Measurements from ENCODE around the gene MYCN. TPM values are rescaled to one million over a fixed set of nuclear protein-coding genes. Genes with fewer than 3 reads are reported as not detected.

The MYCN gene
- total and polyA plus RNA-seq, 2 of the 4 experiments (the other 2 are of a cell fraction): not detected

- dilution Hi-C loops (cut with HindIII; ENCODE audit: low sequenced_read_pairs, unreplicated experiment): no loop called here
- no peak for ATAC-seq (ENCODE audit: low read depth)
- no peak for TF ChIP-seq MXI1 (IDR thresholded peaks at IDR 0.05; ENCODE audit: borderline replicate concordance, low read depth, low read length)
- TF ChIP-seq CEBPB (IDR thresholded peaks at IDR 0.05; ENCODE audit: low read depth, low read length): no peak
- no peak for TF ChIP-seq NFE2L2 (IDR thresholded peaks at IDR 0.05; ENCODE audit: low read depth, low read length)
- TF ChIP-seq MAZ (IDR thresholded peaks at IDR 0.05; ENCODE audit: borderline replicate concordance, low read depth, low read length): no peak
- TF ChIP-seq, protein P1, sequence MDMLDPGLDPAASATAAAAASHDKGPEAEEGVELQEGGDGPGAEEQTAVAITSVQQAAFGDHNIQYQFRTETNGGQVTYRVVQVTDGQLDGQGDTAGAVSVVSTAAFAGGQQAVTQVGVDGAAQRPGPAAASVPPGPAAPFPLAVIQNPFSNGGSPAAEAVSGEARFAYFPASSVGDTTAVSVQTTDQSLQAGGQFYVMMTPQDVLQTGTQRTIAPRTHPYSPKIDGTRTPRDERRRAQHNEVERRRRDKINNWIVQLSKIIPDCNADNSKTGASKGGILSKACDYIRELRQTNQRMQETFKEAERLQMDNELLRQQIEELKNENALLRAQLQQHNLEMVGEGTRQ (IDR thresholded peaks at IDR 0.05; ENCODE audit: low read depth, low read length): no peak
- no peak for TF ChIP-seq MAFK (IDR thresholded peaks at IDR 0.05; ENCODE audit: low read depth, low read length)
- TF ChIP-seq FOS (IDR thresholded peaks at IDR 0.05; ENCODE audit: low read depth, low read length): no peak
- TF ChIP-seq SMC3 (IDR thresholded peaks at IDR 0.05; ENCODE audit: low read depth, low read length): no peak
- TF ChIP-seq RCOR1 (IDR thresholded peaks at IDR 0.05; ENCODE audit: insufficient replicate concordance, low read length): no peak
- TF ChIP-seq CTCF (conservative IDR thresholded peaks at IDR 0.05; ENCODE audit: low read depth, low read length): no peak
- TF ChIP-seq CHD1 (IDR thresholded peaks at IDR 0.05; ENCODE audit: low read depth, low read length): no peak
- TF ChIP-seq ELK1 (IDR thresholded peaks at IDR 0.05; ENCODE audit: borderline replicate concordance, low read depth, low read length): no peak
- no peak for TF ChIP-seq POLR2A (IDR thresholded peaks at IDR 0.05; ENCODE audit: low read depth, low read length)
- no peak for TF ChIP-seq RAD21 (IDR thresholded peaks at IDR 0.05; ENCODE audit: low read length)
- TF ChIP-seq BHLHE40 (IDR thresholded peaks at IDR 0.05; ENCODE audit: low read depth, low read length): no peak
These were observed 49.1 kb upstream of the MYCN start for GRCh38 chr2:15890936-15891905.

More at GRCh38 chr2:15890936-15891905, 49.1 kb upstream of the MYCN start:
- Histone ChIP-seq H3K9me1 (ENCODE audit: insufficient read depth, low read length) (no peaks in the 10 kb centered on the region), H2AK9ac (replicated peaks; ENCODE audit: low read depth, low read length, poor library complexity) (no peak overlapping the region), H4K91ac (ENCODE audit: insufficient read depth, low read depth, low read length) (no peak overlapping the region), H3K4ac (ENCODE audit: low read depth, low read length) (no peak overlapping the region), H3K4me1 (ENCODE audit: control insufficient read depth, insufficient read depth, low read length) (no peaks in the 10 kb centered on the region), H3K18ac (ENCODE audit: low read depth, low read length) (no peak overlapping the region), H3K56ac (ENCODE audit: extremely low read depth, insufficient read depth, low read length) (no peak overlapping the region), H4K5ac (ENCODE audit: low read depth, low read length) (no peak overlapping the region), H3K79me1 (ENCODE audit: low read depth in 1 of 2, low read length in 2 of 2) (no peaks in the 10 kb centered on the region), H2AFZ (replicated peaks; ENCODE audit: low read length, poor library complexity) (no peak overlapping the region), H3K36me3 (ENCODE audit: control insufficient read depth, insufficient read depth, low read length) (no peaks in the 10 kb centered on the region), H2AK5ac (ENCODE audit: low read depth, low read length) (no peak overlapping the region), H4K20me1 (ENCODE audit: insufficient read depth, low read length) (no peaks in the 10 kb centered on the region), H4K8ac (ENCODE audit: low read depth in 2 of 2, low read length in 2 of 2) (no peak overlapping the region), H2BK120ac (ENCODE audit: low read depth, low read length) (no peak overlapping the region), H3K27me3 (ENCODE audit: control insufficient read depth, insufficient read depth, low read length) (no peaks in the 10 kb centered on the region), H3K4me2 (ENCODE audit: low read depth, low read length) (no peak overlapping the region), H3K9ac (ENCODE audit: low read depth, low read length) (no peak overlapping the region), H3K27ac (ENCODE audit: insufficient read depth, low read length) (no peak overlapping the region), H2BK5ac (ENCODE audit: low read depth, low read length, poor library complexity, severe bottlenecking) (no peak overlapping the region), H3K14ac (replicated peaks; ENCODE audit: low read depth, low read length) (no peak overlapping the region), H2BK20ac (ENCODE audit: low read depth, low read length) (no peak overlapping the region), H3K23ac (ENCODE audit: low read depth, low read length) (no peak overlapping the region), H3K4me3 (ENCODE audit: insufficient read depth, low read depth, low read length) (no peak overlapping the region), H3K9me3 (ENCODE audit: control insufficient read depth, insufficient read depth, low read length) (peaks cover 28% of the 10 kb centered on the region), H2BK15ac (ENCODE audit: low read depth, low read length) (no peak overlapping the region)
- CTCF ChIA-PET: no interaction called here
- POLR2A ChIA-PET (ENCODE audit: unreplicated experiment): no interaction called here
- in situ Hi-C loops (cut with MboI; ENCODE audit: low sequenced_read_pairs) (no loop called here), intact Hi-C loops (cut with micrococcal nuclease) (no loop called here)
- WGBS, 2 experiments (ENCODE audit: extremely low coverage in 2 of 2, insufficient read length in 1 of 2): 30% methylated on average over 3 of the region's 15 CpGs; no CpG with 5 or more reads in 1 of the 2 experiments
- BruUV-seq (replicated peaks): no TSS peak
- no peak for DNase-seq
